Aorta (tissue), 5 donors: Measurements from ENCODE around the gene TBL3. TPM values are rescaled to one million over a fixed set of nuclear protein-coding genes. Genes with fewer than 3 reads are reported as not detected.
A peak's percentile ranks its signal among the peaks of the same experiment; 100 is the strongest.

Experiments used
- ATAC-seq: fragments of 200-7000 bp; cut with Tn5 transposase; one replicate; pipeline ENCODE4 v1.9.1; 2022; ENCODE audit warnings: moderate library complexity; ENCODE audit not compliant: low FRiP score
- DNase-seq, 2 donors: peaks; one replicate each; pipeline ENCODE4 v3.0.0-alpha.2; 2020
- H3K27ac ChIP-seq, 2 donors: one replicate each; pipeline ENCODE4 v1.5.1; 2013; ENCODE audit warnings: low read length in 2 of 2, mild to moderate bottlenecking in 2 of 2, moderate library complexity in 2 of 2, control low read depth in 1 of 2, inconsistent platforms in 1 of 2, low read depth in 1 of 2
- H3K27me3 ChIP-seq, 2 donors: one replicate each; pipeline ENCODE4 v1.6.1; 2013; ENCODE audit warnings: control low read depth in 1 of 2, low read length in 1 of 2, mild to moderate bottlenecking in 1 of 2, moderate library complexity in 1 of 2; ENCODE audit not compliant: insufficient read depth in 2 of 2, control insufficient read depth in 1 of 2
- H3K36me3 ChIP-seq, 2 donors: one replicate each; pipeline ENCODE4 v1.6.1; 2013; ENCODE audit warnings: control low read depth in 1 of 2, low read length in 1 of 2, mild to moderate bottlenecking in 1 of 2; ENCODE audit not compliant: insufficient read depth in 2 of 2, control insufficient read depth in 1 of 2
- H3K4me1 ChIP-seq, 2 donors: one replicate each; pipeline ENCODE4 v1.6.1; 2013; ENCODE audit warnings: low read length in 2 of 2, control low read depth in 1 of 2, mild to moderate bottlenecking in 1 of 2, moderate library complexity in 1 of 2; ENCODE audit not compliant: insufficient read depth in 2 of 2, control insufficient read depth in 1 of 2
- H3K4me3 ChIP-seq, 2 donors: one replicate each; pipeline ENCODE4 v1.5.1; 2013; ENCODE audit warnings: low read length in 2 of 2, control low read depth in 1 of 2, mild to moderate bottlenecking in 1 of 2
- H3K9me3 ChIP-seq: one replicate; pipeline ENCODE4 v1.6.1; 2013; ENCODE audit warnings: mild to moderate bottlenecking, low read length; ENCODE audit not compliant: control insufficient read depth
- WGBS, 2 donors: extraction: QIAGEN DNeasy Blood & Tissue Kit; methylation state at CpG; one replicate each; pipeline ENCODE4 v1.1.7; 2013; 5-methylcytosine and 5-hydroxymethylcytosine counted together
- intact Hi-C, 2 donors: fragments of 100-400 bp; cut with DNase I; formaldehyde crosslinking; loops; one replicate each; pipeline versions ENCODE4 v1.14.2 to v1.15.0; 2022
- polyA plus RNA-seq, 2 donors: library from polyadenylated mRNA; stranded (reverse); fragments of 200-250 nt; gene quantifications; one replicate each; pipeline ENCODE4 v1.2.3, GENCODE V29; 2013
- total RNA-seq, 2 donors: library from RNA; stranded (reverse); fragmentation: NEBNext Ultra II Directional; extraction: Animal tissue kit (Norgen Biotek cat#: 25700); gene quantifications; one replicate each; pipeline ENCODE4 v1.2.1, GENCODE V29; 2021
- donor health status: healthy with polysubstance abuse.
- donor health status: Bipolar disorder and iron deficiency.
- donor health status: DM: no; HTN: no; CAD: no.
- donor health status: DM: no; HTN: no; CAD: no.
- donor health status: DM: yes; HTN: yes; CAD: no.

The TBL3 gene
- total and polyA plus RNA-seq, 4 donors = 14.9 to 85.5 (median 17.9) TPM

GRCh38 chr16:1977875-1978268 lies 6.0 kb downstream of the TBL3 start:
- 94 to 95% methylated on average over 18 of the region's 18 CpGs for WGBS, 2 donors
- Histone ChIP-seq H3K4me3 (no peak overlapping the region), H3K27me3 (peaks cover 0 to 2% of the 10 kb centered on the region in 2 donors), H3K9me3 (no peaks in the 10 kb centered on the region), H3K27ac (no peak overlapping the region), H3K4me1 (no peaks in the 10 kb centered on the region), H3K36me3 (peaks cover 0 to 27% of the 10 kb centered on the region in 2 donors)
- DNase-seq (no peak), ATAC-seq (no peak)
- intact Hi-C loops = no loop called here

GRCh38 chr16:1978476-1979120 lies 6.7 kb downstream of the TBL3 start:
- DNase-seq = no peak
- intact Hi-C loops = no loop called here
- Histone ChIP-seq H3K27ac (no peak overlapping the region), H3K27me3 (peaks cover 0 to 2% of the 10 kb centered on the region in 2 donors), H3K9me3 (no peaks in the 10 kb centered on the region), H3K4me3 (no peak overlapping the region), H3K4me1 (peaks cover 0 to 1% of the 10 kb centered on the region in 2 donors), H3K36me3 (peaks cover 0 to 27% of the 10 kb centered on the region in 2 donors)
- no peak for ATAC-seq
- WGBS, 2 donors = 77 to 79% methylated on average over 37 of the region's 37 CpGs

- no peak overlapping the region for H3K27ac ChIP-seq
- peaks cover 0 to 2% of the 10 kb centered on the region in 2 donors for H3K27me3 ChIP-seq
- no peak overlapping the region for H3K4me3 ChIP-seq
- DNase-seq = no peak
- intact Hi-C loops = no loop called here
- H3K9me3 ChIP-seq = no peaks in the 10 kb centered on the region
- no peak for ATAC-seq
- WGBS, 2 donors = 38 to 42% methylated on average over 67 to 70 of the region's 70 CpGs
- H3K4me1 ChIP-seq = peaks cover 0 to 1% of the 10 kb centered on the region in 2 donors
- H3K36me3 ChIP-seq = peaks cover 0 to 27% of the 10 kb centered on the region in 2 donors
These were observed 7.6 kb downstream of the TBL3 start for GRCh38 chr16:1979271-1980029.

- intact Hi-C loops = no loop called here
- peaks cover 0 to 2% of the 10 kb centered on the region in 2 donors for H3K27me3 ChIP-seq
- no peak for ATAC-seq
These were observed 8.3 kb downstream of the TBL3 start for GRCh38 chr16:1980030-1980769.

GRCh38 chr16:1980770-1981087 lies 8.9 kb downstream of the TBL3 start:
- H3K9me3 ChIP-seq = no peaks in the 10 kb centered on the region
- DNase-seq (no peak), ATAC-seq (no peak)
- 19% methylated on average over 16 of the region's 16 CpGs for WGBS, 2 donors
- intact Hi-C loops = no loop called here
- H3K4me1 ChIP-seq = peaks cover 0 to 1% of the 10 kb centered on the region in 2 donors
- no peak overlapping the region for H3K4me3 ChIP-seq
- H3K27ac ChIP-seq = no peak overlapping the region
- peaks cover 0 to 20% of the 10 kb centered on the region in 2 donors for H3K36me3 ChIP-seq
- H3K27me3 ChIP-seq = peaks cover 0 to 2% of the 10 kb centered on the region in 2 donors

More at GRCh38 chr16:1980030-1980769, 8.3 kb downstream of the TBL3 start:
- WGBS, 2 donors = 6 to 7% methylated on average over 48 to 53 of the region's 53 CpGs
- peaks cover 0 to 25% of the 10 kb centered on the region in 2 donors for H3K36me3 ChIP-seq
- no peak overlapping the region for H3K4me3 ChIP-seq
- no peak for DNase-seq
- peaks cover 0 to 1% of the 10 kb centered on the region in 2 donors for H3K4me1 ChIP-seq
- no peaks in the 10 kb centered on the region for H3K9me3 ChIP-seq
- H3K27ac ChIP-seq = no peak overlapping the region

GRCh38 chr16:1981398-1981836 lies 9.6 kb downstream of the TBL3 start, which contains the start of gene NOXO1:
TSS of gene NOXO1 (minus strand) at chr16:1981469. CDS start at chr16:1981179, 290 bp downstream.
- Histone ChIP-seq H3K9me3 (no peaks in the 10 kb centered on the region), H3K4me3 (no peak within 1 kb of the TSS), H3K27me3 (peaks cover 0 to 2% of the 10 kb centered on the region in 2 donors), H3K36me3 (peaks cover 0 to 16% of the 10 kb centered on the region in 2 donors), H3K4me1 (peaks cover 0 to 1% of the 10 kb centered on the region in 2 donors), H3K27ac (no peak within 1 kb of the TSS)
- ATAC-seq (no peak), DNase-seq (no peak)
- intact Hi-C loops = no loop called here
- WGBS, 2 donors = 28 to 32% methylated on average over 6 of the region's 6 CpGs

GRCh38 chr16:1982013-1982433 lies 10.2 kb downstream of the TBL3 start:
- intact Hi-C loops = no loop called here
- 57 to 59% methylated on average over 5 of the region's 5 CpGs for WGBS, 2 donors
- H3K27me3 ChIP-seq = peaks cover 0 to 2% of the 10 kb centered on the region in 2 donors

GRCh38 chr16:1982991-1983543 lies 11.2 kb downstream of the TBL3 start:
- ATAC-seq = no peak
- intact Hi-C loops = no loop called here
- H3K4me1 ChIP-seq = peaks cover 0 to 1% of the 10 kb centered on the region in 2 donors
- no peak overlapping the region for H3K27ac ChIP-seq
- peaks cover 0 to 4% of the 10 kb centered on the region in 2 donors for H3K36me3 ChIP-seq
- DNase-seq = no peak
- 22 to 24% methylated on average over 19 of the region's 19 CpGs for WGBS, 2 donors
- H3K9me3 ChIP-seq = no peaks in the 10 kb centered on the region
- H3K27me3 ChIP-seq = peaks cover 0 to 2% of the 10 kb centered on the region in 2 donors
- H3K4me3 ChIP-seq = peak overlapping the region in 1 of 2 donors; percentile 1

More at GRCh38 chr16:1982013-1982433, 10.2 kb downstream of the TBL3 start:
- no peak for ATAC-seq
- peaks cover 0 to 11% of the 10 kb centered on the region in 2 donors for H3K36me3 ChIP-seq
- no peaks in the 10 kb centered on the region for H3K9me3 ChIP-seq
- H3K4me1 ChIP-seq = peaks cover 0 to 1% of the 10 kb centered on the region in 2 donors
- no peak overlapping the region for H3K27ac ChIP-seq
- H3K4me3 ChIP-seq = no peak overlapping the region
- DNase-seq = no peak
